HG02763 (cell line): ENCODE results near the gene RAD54L2.
"Not testable (repeated sequence)": the region's sequence is repeated elsewhere in the genome, so short reads cannot be mapped to it uniquely, and the experiment has no call there.

ENCODE experiments used
- ATAC-seq: cut with Tn5 transposase; IDR thresholded peaks from one replicate; pipeline ENCODE4 v1.9.1; 2021; ENCODE audit warnings: mild to moderate bottlenecking, moderate library complexity; ENCODE audit not compliant: unreplicated experiment

The RAD54L2 gene

GRCh38 chr3:51538459-51539290, at the start of gene RAD54L2:
RAD54L2 (plus strand) TSS chr3:51538719; CDS start chr3:51590421, 51,702 bp downstream.
- peak; percentile 79 for ATAC-seq

- ATAC-seq = peak; percentile 58
These were observed 39.4 kb upstream of the RAD54L2 start for GRCh38 chr3:51498876-51499738.

GRCh38 chr3:51500632-51501131, 37.8 kb upstream of the RAD54L2 start:
- ATAC-seq = no peak

- ATAC-seq = no peak
These were observed 36.5 kb upstream of the RAD54L2 start for GRCh38 chr3:51501833-51502561.

GRCh38 chr3:51502562-51502910, 36.0 kb upstream of the RAD54L2 start:
- ATAC-seq = no peak

- no peak for ATAC-seq
These were observed 35.5 kb upstream of the RAD54L2 start for GRCh38 chr3:51503007-51503406.

- no peak for ATAC-seq
These were observed 30.3 kb upstream of the RAD54L2 start for GRCh38 chr3:51508255-51508654.

GRCh38 chr3:51510996-51511395, 27.5 kb upstream of the RAD54L2 start:
- ATAC-seq = no peak

- no peak for ATAC-seq
These were observed 24.3 kb upstream of the RAD54L2 start for GRCh38 chr3:51514210-51514609.

GRCh38 chr3:51519848-51520247, 18.7 kb upstream of the RAD54L2 start:
- no peak for ATAC-seq

GRCh38 chr3:51520906-51521730, 17.4 kb upstream of the RAD54L2 start:
- peak; percentile 76 for ATAC-seq

- no peak for ATAC-seq
These were observed 16.1 kb upstream of the RAD54L2 start for GRCh38 chr3:51522273-51522962.

GRCh38 chr3:51524874-51525273, 13.6 kb upstream of the RAD54L2 start:
- ATAC-seq = not testable (repeated sequence)

- ATAC-seq = no peak
These were observed 8.0 kb upstream of the RAD54L2 start for GRCh38 chr3:51530485-51530884.

GRCh38 chr3:51535146-51536019, 3.1 kb upstream of the RAD54L2 start:
- ATAC-seq = no peak

- not testable (repeated sequence) for ATAC-seq
These were observed 888 bp upstream of the RAD54L2 start for GRCh38 chr3:51537631-51538030.

GRCh38 chr3:51538115-51538458, 432 bp upstream of the RAD54L2 start:
- no peak for ATAC-seq

- no peak for ATAC-seq
These were observed 897 bp downstream of the RAD54L2 start for GRCh38 chr3:51539291-51539941.
